ENCODE measurements around the gene SFMBT2. TPM values are rescaled to one million over a fixed set of nuclear protein-coding genes. Genes with fewer than 3 reads are reported as not detected.

Gene SFMBT2
- total and polyA plus RNA-seq, 2 of the 4 experiments (the other 2 are of a cell fraction), result 0.70 to 1.3 TPM

DNA sequence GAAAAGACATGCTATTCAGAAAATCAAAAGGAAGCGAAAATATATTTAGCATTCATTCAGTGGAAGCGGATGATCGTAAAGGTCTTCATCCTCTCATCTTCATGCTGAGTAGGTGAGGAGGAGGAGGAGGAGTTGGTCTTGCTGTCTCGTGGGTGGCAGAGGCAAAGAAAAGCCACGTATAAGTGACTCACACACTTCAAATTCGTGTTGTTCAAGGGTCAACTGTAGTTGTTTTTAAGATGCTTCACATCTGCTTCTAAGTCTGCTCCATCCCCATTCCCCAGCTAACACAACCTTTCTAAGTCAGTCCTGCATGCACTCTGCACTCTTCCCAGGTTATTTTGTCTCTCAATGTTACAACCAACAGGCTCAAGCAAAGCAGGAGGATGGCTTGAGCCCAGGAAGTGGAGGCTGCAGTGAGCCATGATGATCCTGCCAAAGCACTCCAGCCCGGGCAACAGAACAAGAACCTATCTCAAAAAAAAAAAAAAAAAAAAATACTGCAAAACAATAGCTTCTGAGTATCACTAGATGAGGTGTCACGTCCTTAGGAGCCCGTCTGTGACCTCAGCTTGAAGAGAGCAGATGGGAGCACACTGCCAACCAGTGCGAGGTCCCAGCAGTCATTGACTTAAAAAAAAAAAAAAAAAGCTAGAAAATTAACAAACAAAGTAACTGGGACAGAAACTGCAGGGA lies 70.5 kb downstream of the SFMBT2 start:
- no peak overlapping the region for H3K9ac ChIP-seq (ENCODE audit: low read depth, low read length)
- H3K27me3 ChIP-seq (ENCODE audit: control insufficient read depth, insufficient read depth, low read length), result no peaks in the 10 kb centered on the region
- no peak overlapping the region for H3K18ac ChIP-seq (ENCODE audit: low read depth, low read length)
- TF ChIP-seq MAFK (IDR thresholded peaks at IDR 0.05; ENCODE audit: low read depth, low read length) (no peak), RAD21 (IDR thresholded peaks at IDR 0.05; ENCODE audit: low read length) (no peak), FOS (IDR thresholded peaks at IDR 0.05; ENCODE audit: low read depth, low read length) (no peak), NFE2L2 (IDR thresholded peaks at IDR 0.05; ENCODE audit: low read depth, low read length) (no peak), SMC3 (IDR thresholded peaks at IDR 0.05; ENCODE audit: low read depth, low read length) (no peak), RFX5 (IDR thresholded peaks at IDR 0.05; ENCODE audit: low read depth, low read length) (no peak), MXI1 (IDR thresholded peaks at IDR 0.05; ENCODE audit: borderline replicate concordance, low read depth, low read length) (no peak), POLR2A (IDR thresholded peaks at IDR 0.05; ENCODE audit: low read depth, low read length) (no peak), MAZ (IDR thresholded peaks at IDR 0.05; ENCODE audit: borderline replicate concordance, low read depth, low read length) (no peak), CEBPB (IDR thresholded peaks at IDR 0.05; ENCODE audit: low read depth, low read length) (no peak), BHLHE40 (IDR thresholded peaks at IDR 0.05; ENCODE audit: low read depth, low read length) (no peak), CHD1 (IDR thresholded peaks at IDR 0.05; ENCODE audit: low read depth, low read length) (no peak), RCOR1 (IDR thresholded peaks at IDR 0.05; ENCODE audit: insufficient replicate concordance, low read length) (no peak)
- TF ChIP-seq, protein P1, sequence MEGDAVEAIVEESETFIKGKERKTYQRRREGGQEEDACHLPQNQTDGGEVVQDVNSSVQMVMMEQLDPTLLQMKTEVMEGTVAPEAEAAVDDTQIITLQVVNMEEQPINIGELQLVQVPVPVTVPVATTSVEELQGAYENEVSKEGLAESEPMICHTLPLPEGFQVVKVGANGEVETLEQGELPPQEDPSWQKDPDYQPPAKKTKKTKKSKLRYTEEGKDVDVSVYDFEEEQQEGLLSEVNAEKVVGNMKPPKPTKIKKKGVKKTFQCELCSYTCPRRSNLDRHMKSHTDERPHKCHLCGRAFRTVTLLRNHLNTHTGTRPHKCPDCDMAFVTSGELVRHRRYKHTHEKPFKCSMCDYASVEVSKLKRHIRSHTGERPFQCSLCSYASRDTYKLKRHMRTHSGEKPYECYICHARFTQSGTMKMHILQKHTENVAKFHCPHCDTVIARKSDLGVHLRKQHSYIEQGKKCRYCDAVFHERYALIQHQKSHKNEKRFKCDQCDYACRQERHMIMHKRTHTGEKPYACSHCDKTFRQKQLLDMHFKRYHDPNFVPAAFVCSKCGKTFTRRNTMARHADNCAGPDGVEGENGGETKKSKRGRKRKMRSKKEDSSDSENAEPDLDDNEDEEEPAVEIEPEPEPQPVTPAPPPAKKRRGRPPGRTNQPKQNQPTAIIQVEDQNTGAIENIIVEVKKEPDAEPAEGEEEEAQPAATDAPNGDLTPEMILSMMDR (conservative IDR thresholded peaks at IDR 0.05; ENCODE audit: low read depth, low read length), result no peak
- TF ChIP-seq, protein P2, sequence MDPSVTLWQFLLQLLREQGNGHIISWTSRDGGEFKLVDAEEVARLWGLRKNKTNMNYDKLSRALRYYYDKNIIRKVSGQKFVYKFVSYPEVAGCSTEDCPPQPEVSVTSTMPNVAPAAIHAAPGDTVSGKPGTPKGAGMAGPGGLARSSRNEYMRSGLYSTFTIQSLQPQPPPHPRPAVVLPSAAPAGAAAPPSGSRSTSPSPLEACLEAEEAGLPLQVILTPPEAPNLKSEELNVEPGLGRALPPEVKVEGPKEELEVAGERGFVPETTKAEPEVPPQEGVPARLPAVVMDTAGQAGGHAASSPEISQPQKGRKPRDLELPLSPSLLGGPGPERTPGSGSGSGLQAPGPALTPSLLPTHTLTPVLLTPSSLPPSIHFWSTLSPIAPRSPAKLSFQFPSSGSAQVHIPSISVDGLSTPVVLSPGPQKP (IDR thresholded peaks at IDR 0.05; ENCODE audit: borderline replicate concordance, low read depth, low read length), result no peak
- TF ChIP-seq, protein P3, sequence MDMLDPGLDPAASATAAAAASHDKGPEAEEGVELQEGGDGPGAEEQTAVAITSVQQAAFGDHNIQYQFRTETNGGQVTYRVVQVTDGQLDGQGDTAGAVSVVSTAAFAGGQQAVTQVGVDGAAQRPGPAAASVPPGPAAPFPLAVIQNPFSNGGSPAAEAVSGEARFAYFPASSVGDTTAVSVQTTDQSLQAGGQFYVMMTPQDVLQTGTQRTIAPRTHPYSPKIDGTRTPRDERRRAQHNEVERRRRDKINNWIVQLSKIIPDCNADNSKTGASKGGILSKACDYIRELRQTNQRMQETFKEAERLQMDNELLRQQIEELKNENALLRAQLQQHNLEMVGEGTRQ (IDR thresholded peaks at IDR 0.05; ENCODE audit: low read depth, low read length), result no peak
- H3K14ac ChIP-seq (replicated peaks; ENCODE audit: low read depth, low read length), result no peak overlapping the region
- H3K4me2 ChIP-seq (ENCODE audit: low read depth, low read length), result no peak overlapping the region
- H3K4me1 ChIP-seq (ENCODE audit: control insufficient read depth, insufficient read depth, low read length), result no peaks in the 10 kb centered on the region
- ChIA-PET CTCF (interaction anchor here (0.6 to 0.9 kb wide), 2 partner anchors 11 to 17 kb away, joined by 3 to 4 read pairs; no protein-coding TSS in a partner anchor), POLR2A (ENCODE audit: unreplicated experiment) (no interaction called here)
- BruUV-seq (replicated peaks), result no TSS peak
- H3K36me3 ChIP-seq (ENCODE audit: control insufficient read depth, insufficient read depth, low read length), result no peaks in the 10 kb centered on the region
- H3K9me1 ChIP-seq (ENCODE audit: insufficient read depth, low read length), result no peaks in the 10 kb centered on the region
- H3K79me1 ChIP-seq (ENCODE audit: low read depth in 1 of 2, low read length in 2 of 2), result no peaks in the 10 kb centered on the region
- H3K27ac ChIP-seq (ENCODE audit: insufficient read depth, low read length), result no peak overlapping the region
- no peak overlapping the region for H4K5ac ChIP-seq (ENCODE audit: low read depth, low read length)
- H2BK20ac ChIP-seq (ENCODE audit: low read depth, low read length), result no peak overlapping the region
- dilution Hi-C loops (cut with HindIII; ENCODE audit: low sequenced_read_pairs, unreplicated experiment), result no loop called here
- no peaks in the 10 kb centered on the region; the same call in 1 of the 2 replicates for H3K9me3 ChIP-seq (ENCODE audit: control insufficient read depth, insufficient read depth, low read length)
- no peak overlapping the region for H4K91ac ChIP-seq (ENCODE audit: insufficient read depth, low read depth, low read length)
- no peak overlapping the region; the same call in 1 of the 2 replicates for H3K4ac ChIP-seq (ENCODE audit: low read depth, low read length)
- no peak overlapping the region for H2AFZ ChIP-seq (replicated peaks; ENCODE audit: low read length, poor library complexity)
- H2BK120ac ChIP-seq (ENCODE audit: low read depth, low read length), result no peak overlapping the region
- ATAC-seq (ENCODE audit: low read depth) (no peak), DNase-seq (peak; percentile 10)
- H2AK9ac ChIP-seq (replicated peaks; ENCODE audit: low read depth, low read length, poor library complexity), result no peak overlapping the region
- in situ Hi-C loops (cut with MboI; ENCODE audit: low sequenced_read_pairs), result no loop called here
- H2BK5ac ChIP-seq (ENCODE audit: low read depth, low read length, poor library complexity, severe bottlenecking), result no peak overlapping the region
- H3K23ac ChIP-seq (ENCODE audit: low read depth, low read length), result no peak overlapping the region
- H2BK15ac ChIP-seq (ENCODE audit: low read depth, low read length), result no peak overlapping the region
- H4K20me1 ChIP-seq (ENCODE audit: insufficient read depth, low read length), result no peaks in the 10 kb centered on the region
- WGBS, 2 experiments (ENCODE audit: extremely low coverage in 2 of 2, insufficient read length in 1 of 2), result no CpG with 5 or more reads among the region's 10 CpGs
- no peak overlapping the region for H4K8ac ChIP-seq (ENCODE audit: low read depth in 2 of 2, low read length in 2 of 2)
- no peak overlapping the region for H3K4me3 ChIP-seq (ENCODE audit: insufficient read depth, low read depth, low read length)
- intact Hi-C loops (cut with micrococcal nuclease), result no loop called here
- H3K56ac ChIP-seq (ENCODE audit: extremely low read depth, insufficient read depth, low read length), result no peak overlapping the region
- H2AK5ac ChIP-seq (ENCODE audit: low read depth, low read length), result no peak overlapping the region

All from IMR-90 (cell line).